Measurements from ENCODE around the gene GNRHR.

GNRHR gene

GRCh38 chr4:67754288-67754687 lies at the start of gene GNRHR:
TSS of gene GNRHR (minus strand) at chr4:67754388. CDS start at chr4:67754335, 53 bp downstream.
- no peak for TF ChIP-seq CTCF (IDR thresholded peaks at IDR 0.05; ENCODE audit: low read depth, low read length)
- H3K4me3 ChIP-seq (ENCODE audit: low read depth, low read length): no peak within 1 kb of the TSS
- in situ Hi-C loops (cut with HindIII; ENCODE audit: low sequenced_read_pairs): no loop called here
- DNase-seq (ENCODE audit: low read depth, low spot score): no peak

DNA sequence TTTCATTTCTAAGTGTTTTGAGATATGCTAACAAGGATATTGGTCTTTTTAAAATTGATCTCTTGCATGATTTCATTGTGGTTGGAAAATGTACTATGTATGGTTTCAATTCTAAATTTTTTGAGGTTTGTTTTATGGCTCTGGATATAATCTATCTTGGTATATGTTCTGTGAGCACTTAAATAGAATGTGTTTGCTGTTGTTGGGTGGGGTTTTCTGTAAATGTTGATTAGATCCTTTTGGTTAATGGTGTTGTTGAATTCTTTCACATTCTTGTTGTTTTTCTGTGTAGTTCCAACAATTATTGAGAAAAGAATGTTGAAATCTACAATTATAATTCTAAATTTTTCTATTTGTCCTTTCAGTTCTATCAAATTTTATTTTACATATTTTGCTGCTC lies 42.6 kb upstream of the GNRHR start:
- H3K4me3 ChIP-seq (ENCODE audit: low read depth, low read length): no peak overlapping the region
- in situ Hi-C loops (cut with HindIII; ENCODE audit: low sequenced_read_pairs): no loop called here
- TF ChIP-seq CTCF (IDR thresholded peaks at IDR 0.05; ENCODE audit: low read depth, low read length): no peak
- no peak for DNase-seq (ENCODE audit: low read depth, low spot score)

GRCh38 chr4:67790721-67791120 lies 36.5 kb upstream of the GNRHR start:
- no peak for DNase-seq (ENCODE audit: low read depth, low spot score)
- H3K4me3 ChIP-seq (ENCODE audit: low read depth, low read length): no peak overlapping the region
- TF ChIP-seq CTCF (IDR thresholded peaks at IDR 0.05; ENCODE audit: low read depth, low read length): no peak
- in situ Hi-C loops (cut with HindIII; ENCODE audit: low sequenced_read_pairs): no loop called here

- no peak for DNase-seq (ENCODE audit: low read depth, low spot score)
- TF ChIP-seq CTCF (IDR thresholded peaks at IDR 0.05; ENCODE audit: low read depth, low read length): no peak
These were observed 33.1 kb upstream of the GNRHR start for GRCh38 chr4:67787311-67787710.

GRCh38 chr4:67785528-67785927 lies 31.3 kb upstream of the GNRHR start:
- TF ChIP-seq CTCF (IDR thresholded peaks at IDR 0.05; ENCODE audit: low read depth, low read length): no peak
- DNase-seq (ENCODE audit: low read depth, low spot score): no peak
- no peak overlapping the region for H3K4me3 ChIP-seq (ENCODE audit: low read depth, low read length)
- in situ Hi-C loops (cut with HindIII; ENCODE audit: low sequenced_read_pairs): no loop called here

More at GRCh38 chr4:67787311-67787710, 33.1 kb upstream of the GNRHR start:
- no peak overlapping the region for H3K4me3 ChIP-seq (ENCODE audit: low read depth, low read length)
- in situ Hi-C loops (cut with HindIII; ENCODE audit: low sequenced_read_pairs): no loop called here

GRCh38 chr4:67779631-67780030 lies 25.4 kb upstream of the GNRHR start:
- H3K4me3 ChIP-seq (ENCODE audit: low read depth, low read length): no peak overlapping the region
- in situ Hi-C loops (cut with HindIII; ENCODE audit: low sequenced_read_pairs): no loop called here
- DNase-seq (ENCODE audit: low read depth, low spot score): peak; percentile 17
- no peak for TF ChIP-seq CTCF (IDR thresholded peaks at IDR 0.05; ENCODE audit: low read depth, low read length)

DNA sequence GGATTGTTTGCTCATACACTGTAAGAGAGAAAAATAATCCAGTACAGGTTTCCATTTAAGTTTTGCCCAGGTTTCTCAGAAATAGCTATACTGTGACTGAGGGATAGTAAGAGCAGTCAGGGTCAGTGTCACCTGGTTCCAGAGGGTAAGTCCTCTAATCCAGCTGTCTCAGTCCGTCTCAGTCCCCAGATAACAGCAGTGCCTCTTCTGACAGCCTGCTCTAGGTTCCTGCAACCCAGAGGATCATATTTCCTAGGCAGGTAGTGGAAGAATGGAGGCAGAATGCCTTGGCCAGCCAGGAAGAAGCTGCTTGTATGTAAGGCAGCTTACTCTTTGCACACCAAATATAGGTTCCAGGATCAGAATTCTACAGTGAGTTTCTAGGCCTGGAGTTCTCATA lies 22.6 kb upstream of the GNRHR start:
- in situ Hi-C loops (cut with HindIII; ENCODE audit: low sequenced_read_pairs): no loop called here
- DNase-seq (ENCODE audit: low read depth, low spot score): no peak
- H3K4me3 ChIP-seq (ENCODE audit: low read depth, low read length): no peak overlapping the region
- TF ChIP-seq CTCF (IDR thresholded peaks at IDR 0.05; ENCODE audit: low read depth, low read length): no peak

All from astrocyte of the spinal cord (primary cell).